Ammon's horn (tissue), 1 donor: Measurements from ENCODE around the gene PEPD.
"Not testable (repeated sequence)": the region's sequence is repeated elsewhere in the genome, so short reads cannot be mapped to it uniquely, and the experiment has no call there.

Experiments
- DNase-seq: peaks from one replicate; pipeline ENCODE4 v3.0.0-alpha.2; 2016; ENCODE audit warnings: low spot score

Gene PEPD

DNA sequence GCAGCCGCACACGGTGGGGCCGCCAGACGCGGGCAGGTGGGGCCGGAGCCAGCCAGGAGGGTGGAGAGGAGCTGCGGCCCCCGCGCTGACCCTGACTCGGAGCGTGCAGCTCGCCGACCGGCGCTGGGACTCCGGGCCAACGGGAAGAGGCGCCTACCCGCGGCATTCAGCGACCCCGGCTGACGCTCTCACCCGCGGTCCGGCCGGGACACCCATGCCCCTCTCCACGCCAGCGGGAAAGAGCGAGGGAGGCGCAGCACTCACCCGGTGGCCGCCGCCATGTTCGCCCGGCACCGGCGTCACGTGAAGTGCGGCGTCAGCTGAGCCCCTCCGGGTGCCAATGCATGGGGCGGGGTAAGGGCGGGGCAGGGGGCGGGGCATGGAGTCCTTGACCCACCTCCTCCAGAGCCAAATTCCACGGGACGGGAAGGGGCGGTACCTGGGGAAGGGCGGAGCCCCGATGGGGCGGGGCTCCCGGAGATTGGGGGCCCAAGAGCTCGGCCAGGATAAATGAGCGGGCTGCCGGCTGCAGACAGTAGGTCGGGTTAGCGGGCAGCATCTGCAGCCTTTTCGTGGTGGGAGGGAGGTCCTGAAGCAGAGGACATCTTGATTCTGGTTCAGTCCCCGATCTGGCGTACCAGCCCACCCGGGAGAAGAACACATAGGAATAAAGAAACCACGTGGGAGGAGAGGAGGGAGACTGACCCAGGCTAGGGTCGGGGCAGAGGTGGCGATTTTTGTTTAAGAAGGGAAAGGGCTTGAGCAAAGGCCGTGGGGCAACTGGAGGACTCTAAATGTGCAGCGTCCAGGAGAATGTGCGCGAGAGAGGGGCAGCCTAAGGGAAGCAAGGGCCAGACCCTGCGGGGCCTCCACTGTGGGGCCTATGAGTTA, at the start of gene PEPD:
Gene PEPD, minus strand, starts transcription at position 312 of the 891 bp plus-strand sequence. Its CDS starts 31 bp downstream, at position 281.
- peak; percentile 94 for DNase-seq

DNA sequence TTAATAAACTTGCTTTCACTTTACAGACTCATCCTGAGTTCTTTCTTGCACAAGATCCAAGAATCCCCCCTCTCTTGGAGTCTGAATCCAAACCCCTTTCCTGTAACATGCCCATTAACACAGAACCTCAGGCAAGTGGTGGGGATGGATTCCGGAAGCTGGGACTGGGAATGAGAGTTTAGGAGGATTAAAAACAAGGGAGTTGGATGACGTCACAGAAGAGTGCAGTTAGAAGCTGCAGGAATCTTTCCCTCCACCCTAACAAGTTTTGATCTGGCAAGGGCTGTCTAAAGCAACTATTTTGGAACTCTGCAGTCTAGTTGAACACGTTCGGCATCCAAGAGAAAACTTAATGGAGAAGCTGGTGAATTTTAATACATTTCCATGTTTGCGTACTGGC, 48.2 kb upstream of the PEPD start:
- no peak for DNase-seq

DNA sequence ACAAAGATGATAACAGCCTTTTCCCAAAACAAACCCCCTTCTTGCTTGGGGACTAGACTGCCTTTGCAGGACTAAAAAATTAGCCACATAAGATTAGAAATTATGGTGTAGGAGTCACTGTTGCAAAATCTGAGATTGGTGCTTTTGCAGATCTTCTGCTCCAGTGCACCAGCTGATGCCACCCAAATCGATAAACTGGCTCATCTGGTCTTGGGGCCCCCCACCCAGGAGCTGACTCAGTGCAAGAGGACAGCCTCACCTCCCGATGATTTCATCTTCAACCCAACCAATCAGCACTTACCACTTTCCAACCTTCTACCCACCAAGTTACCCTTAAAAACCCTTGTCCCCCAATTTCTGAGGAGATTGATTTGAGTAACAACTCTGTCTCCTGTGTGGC, 47.1 kb upstream of the PEPD start:
- no peak for DNase-seq

DNA sequence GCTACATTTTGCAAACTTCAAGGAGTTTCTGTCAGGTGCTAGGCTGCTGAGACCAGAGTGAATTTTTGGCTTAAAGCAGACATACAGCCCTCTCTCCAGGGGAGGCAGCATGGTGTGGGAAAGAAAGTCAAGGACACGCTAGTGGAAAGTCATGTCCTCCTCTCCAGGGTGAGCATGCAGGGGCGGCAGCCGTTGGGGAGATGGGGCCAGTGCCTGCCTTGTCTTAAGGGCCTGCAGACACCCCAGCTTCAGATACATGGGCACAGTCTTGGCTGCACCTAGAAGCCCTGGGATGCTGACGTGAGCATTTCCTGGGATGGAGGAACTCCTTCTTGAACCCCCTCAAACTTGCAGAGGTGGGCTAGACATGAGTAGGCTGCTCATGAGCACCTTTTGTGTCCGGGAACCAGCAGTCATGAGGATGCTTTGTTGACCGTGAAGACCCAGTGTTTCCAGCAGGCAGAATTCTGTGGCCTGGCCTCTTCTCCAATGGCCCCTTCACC, 43.3 kb upstream of the PEPD start:
- DNase-seq, result no peak

DNA sequence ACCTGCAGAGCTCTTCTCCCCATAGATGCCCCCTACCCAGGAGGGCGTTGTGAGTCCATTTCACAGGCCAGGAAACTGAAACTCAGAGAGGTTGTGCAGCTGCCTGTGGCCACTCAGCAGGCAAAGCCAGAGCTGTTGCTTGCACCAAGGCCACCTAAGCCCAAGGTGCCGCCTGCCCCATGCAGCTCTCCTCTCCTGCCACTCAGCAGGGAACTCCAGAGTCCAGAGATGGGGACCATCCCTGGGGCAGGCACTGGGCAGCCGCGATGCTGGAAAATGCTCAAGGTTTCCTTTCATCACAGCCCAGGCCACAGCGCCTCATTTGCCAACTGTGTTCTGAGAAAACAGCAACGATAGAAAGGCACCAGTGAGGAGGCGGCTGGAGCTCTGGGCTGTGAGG, 41.0 kb upstream of the PEPD start:
- DNase-seq, result no peak

DNA sequence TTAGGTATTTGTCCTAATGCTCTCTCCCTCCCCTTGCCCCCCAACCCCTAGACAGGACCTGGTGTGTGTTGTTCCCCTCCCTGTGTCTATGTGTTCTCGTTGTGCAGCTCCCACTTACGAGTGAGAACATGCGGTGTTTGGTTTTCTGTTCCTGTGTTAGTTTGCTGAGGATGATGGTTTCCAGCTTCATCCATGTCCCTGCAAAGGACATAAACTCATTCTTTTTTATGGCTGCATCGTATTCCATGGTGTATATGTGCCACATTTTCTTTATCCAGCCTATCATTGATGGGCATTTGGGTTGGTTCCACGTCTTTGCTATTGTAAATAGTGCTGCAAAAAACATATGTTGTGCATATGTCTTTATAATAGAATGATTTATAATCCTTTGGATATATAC, 40.1 kb upstream of the PEPD start:
- not testable (repeated sequence) for DNase-seq

DNA sequence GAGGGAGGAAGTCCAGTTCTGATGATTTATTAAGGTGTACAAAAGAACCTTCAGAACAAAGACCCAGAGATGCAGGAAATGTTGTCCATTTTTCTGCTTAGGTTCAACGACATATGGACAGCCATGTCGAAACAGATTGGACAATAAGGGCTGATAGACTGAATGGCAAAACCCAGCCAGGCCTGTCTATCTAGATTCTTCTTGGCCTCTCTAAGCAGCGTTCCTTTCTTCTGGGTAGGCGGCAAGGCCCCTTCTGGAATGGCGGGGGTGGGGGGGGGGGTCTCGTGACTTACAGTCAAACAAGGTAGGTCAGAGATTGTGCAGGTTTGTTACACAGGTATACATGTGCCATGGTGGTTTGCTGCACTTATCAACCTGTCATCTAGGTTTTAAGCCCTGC, 39.7 kb upstream of the PEPD start:
- no peak for DNase-seq

DNA sequence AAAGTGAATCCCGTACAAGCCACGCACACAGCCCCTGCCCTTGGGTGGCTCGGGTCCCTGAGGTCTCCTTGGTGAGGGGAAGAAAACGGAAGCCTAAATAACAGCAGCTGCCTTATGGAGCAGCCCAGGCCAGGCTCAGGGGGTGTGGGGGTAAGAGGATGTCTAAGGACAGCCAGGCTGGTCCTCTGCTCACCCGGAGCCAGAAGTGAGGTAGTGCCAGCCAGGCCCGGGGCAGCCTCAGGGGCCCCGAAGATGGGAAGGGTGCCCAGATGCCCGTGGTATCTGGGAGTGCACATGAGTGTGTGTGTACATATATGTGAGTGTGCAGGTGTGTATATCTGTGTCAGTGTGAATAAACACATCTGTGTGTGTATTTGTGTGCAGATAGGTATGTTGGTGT, 38.4 kb upstream of the PEPD start:
- DNase-seq, result no peak

DNA sequence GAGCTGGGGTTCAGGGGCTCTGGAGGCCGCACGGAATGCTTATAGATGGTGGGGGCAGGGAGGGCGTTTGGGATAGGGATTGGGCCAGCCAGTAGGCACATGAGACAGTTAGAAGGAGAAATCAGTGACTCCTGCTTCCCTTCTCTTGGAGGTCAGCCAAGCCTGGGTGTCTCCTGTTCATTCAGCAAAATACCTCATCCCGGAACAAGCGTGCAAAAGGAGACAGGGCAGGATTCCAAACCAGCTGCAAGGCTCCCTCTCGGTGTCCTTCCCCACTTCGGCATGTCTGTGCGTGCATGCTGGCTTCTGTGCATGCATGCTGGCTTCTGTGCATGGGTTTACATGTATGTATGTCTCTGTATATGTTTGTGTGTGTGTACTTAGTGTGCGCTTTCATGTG, 37.3 kb upstream of the PEPD start:
- DNase-seq, result peak; percentile 16

DNA sequence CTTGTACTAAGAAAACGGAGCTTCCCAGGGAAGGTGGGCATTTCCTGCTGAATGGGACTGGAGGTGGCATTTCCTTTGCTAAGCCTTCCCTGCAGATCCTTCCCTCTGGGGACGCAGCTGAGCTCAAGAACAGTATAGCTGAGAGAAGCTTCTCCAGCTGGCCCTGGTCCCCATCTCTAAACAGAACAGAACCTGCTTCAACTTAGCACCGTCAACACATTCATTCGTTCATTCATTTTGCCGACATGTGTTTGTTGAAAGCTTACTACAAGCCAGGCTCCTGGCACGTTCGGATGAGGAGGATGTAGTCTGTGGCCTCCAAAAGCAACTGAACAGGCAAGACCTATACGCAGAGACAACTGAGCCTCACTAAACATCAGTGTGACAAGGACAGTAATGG, 36.6 kb upstream of the PEPD start:
- DNase-seq, result peak; percentile 14

DNA sequence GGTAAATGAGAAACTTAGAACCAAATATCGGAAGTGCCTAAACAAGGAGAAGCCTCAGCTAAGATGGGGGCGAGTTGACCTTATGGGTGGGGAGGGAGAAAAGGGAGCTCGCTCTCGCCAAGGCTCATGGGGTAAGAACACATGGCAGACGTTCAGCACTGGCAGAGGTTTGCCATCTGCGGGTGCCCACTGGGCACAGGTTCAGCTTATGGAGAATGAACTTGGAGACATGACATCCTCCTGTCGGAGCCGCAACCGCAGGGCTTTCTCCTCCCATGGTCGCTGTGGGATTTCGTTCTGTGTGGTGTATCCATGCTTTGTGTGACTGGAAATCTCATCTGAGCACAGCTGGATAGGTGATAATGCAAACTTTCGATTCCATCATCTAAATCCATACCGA, 36.1 kb upstream of the PEPD start:
- DNase-seq, result no peak

DNA sequence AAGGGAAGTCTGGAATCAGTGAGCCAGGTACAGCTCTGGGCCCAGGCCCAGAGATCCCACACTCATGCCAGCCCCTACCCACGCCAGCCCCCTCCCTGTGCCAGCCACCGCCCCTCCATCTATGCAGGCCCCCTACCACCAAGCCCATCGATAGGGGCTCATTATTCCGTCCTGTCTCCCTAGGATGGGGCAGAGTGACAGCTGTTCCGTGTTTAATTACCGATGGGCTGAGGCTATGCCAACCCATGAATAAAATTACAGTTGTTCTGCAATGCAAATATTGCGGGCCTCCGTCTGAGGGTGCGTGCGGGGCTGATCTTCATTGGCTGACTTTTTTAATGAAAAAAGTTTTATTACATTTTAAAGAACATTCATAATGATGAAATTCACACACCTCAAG, 35.6 kb upstream of the PEPD start:
- no peak for DNase-seq

DNA sequence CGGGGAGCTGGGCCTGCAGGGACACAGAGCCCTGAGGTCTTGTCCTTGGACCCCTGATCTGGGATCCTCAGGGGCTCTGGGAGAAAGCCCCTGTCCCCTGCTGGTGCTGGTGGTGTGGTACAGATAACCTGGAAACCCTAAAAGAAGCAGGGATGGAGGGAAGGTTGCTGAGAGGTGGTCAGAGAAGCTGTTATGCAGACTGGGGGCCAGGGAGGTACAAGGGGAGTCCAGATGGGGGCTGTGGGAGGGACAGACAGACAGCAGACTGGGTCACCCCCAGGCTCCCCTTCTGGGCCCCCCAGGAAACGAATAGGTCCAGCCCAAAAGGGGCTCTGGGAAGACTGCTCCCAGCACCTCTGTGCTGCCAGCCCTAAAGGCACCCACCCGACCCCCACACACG, 34.7 kb upstream of the PEPD start:
- no peak for DNase-seq

DNA sequence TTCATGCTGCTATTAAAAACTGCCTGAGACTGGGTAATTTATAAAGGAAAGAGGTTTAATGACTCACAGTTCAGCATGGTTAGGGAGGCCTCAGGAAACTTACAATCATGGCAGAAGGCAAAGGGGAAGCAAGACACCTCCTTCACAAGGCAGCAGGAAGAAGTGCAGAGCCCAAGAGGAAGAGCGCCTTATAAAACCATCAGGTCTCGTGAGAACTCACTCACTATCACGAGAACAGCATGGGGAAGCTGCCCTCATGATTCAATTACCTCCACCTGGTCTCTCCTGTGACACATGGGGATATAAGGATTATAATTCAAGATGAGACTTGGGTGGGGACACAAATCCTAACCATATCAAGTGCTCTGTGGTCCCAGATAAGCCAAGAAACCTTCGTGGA, 34.1 kb upstream of the PEPD start:
- not testable (repeated sequence) for DNase-seq

DNA sequence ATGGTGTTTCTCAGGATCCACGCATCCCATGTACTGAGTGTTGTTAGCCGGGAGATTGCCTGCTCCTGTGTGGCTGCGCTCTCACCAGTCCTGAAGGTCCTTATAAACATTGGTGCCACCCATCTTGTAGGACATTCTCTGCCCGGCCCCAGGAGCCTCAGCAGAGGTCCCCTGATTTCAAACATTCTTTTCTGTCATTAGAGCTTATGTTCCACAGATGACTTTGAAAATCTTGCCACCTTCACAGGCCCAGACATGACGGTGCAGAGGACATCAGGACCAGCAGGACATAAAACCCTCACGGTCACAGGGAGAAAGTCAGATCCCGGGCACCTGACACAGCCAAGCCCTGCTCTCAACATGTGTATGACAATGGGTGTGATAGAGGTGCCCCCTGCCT, 33.2 kb upstream of the PEPD start:
- DNase-seq, result no peak

DNA sequence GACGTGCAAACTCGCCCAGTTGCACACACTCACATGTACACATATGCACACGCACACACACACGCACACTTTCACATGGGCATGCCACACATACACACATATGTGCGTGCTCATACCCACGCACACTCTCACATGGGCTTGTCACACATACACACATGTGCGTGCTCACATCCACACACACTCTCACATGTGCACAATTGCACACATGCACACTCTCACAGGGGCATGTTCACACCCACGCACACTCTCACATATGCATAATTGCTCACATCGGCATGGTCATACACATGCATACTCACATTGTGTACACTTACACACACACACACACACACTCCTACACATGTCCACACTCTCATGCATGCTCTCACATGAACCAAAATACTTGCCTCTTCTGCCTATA, 32.8 kb upstream of the PEPD start:
- no peak for DNase-seq

DNA sequence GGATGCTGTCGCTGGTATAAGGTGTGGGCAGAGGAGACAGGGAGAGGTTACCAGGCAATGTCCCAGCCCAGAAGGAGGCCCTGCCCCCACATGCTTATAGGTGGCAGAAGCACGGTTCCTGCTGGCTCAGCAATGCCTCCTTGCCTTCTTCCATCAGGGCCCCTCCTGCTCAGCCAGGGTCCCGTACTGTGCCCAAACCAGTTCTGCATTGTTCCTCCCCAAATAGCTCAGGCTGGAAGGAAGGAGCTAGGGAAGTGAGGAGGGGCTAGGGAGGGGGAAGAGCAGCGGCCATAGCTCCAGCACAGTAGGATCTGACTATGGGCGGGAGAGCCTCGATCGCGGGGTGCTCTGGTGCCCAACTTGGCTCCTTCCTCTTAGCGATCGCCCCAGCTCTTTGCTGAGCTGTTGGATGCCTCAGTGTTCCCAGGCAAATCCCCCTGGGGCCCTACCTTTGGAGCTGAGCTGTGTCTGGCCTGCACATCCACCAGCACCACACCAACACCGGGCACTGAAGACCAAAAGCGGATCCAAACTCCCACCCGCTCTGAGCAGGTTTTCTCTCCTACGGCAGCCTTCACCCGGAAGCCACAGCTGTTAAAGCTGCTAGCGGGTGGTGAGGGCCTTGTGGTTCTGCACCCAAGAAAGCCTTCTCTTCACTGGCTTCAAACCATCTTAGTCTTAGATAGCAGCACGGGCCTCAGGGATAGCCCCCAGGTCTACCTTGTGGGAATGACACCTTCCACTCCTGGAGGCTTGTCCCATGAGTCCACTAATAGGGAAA, 32.1 kb upstream of the PEPD start:
- no peak for DNase-seq

DNA sequence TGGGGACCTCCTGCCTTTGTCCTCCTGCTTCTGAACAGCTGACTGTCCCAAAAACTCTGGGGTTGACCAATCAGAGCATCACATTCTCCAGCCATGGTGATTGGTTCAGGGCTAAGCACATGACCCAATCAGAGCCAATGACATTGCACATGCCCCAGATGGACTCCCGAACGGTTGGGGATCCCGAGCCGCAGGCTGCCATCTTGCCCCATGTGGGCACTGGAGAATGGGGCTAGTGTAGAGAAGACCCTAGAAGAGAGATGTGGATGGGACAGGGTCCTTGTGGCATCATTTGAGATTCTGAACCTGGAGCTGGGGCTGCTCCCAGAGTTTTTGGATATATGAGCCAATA, 31.3 kb upstream of the PEPD start:
- no peak for DNase-seq

DNA sequence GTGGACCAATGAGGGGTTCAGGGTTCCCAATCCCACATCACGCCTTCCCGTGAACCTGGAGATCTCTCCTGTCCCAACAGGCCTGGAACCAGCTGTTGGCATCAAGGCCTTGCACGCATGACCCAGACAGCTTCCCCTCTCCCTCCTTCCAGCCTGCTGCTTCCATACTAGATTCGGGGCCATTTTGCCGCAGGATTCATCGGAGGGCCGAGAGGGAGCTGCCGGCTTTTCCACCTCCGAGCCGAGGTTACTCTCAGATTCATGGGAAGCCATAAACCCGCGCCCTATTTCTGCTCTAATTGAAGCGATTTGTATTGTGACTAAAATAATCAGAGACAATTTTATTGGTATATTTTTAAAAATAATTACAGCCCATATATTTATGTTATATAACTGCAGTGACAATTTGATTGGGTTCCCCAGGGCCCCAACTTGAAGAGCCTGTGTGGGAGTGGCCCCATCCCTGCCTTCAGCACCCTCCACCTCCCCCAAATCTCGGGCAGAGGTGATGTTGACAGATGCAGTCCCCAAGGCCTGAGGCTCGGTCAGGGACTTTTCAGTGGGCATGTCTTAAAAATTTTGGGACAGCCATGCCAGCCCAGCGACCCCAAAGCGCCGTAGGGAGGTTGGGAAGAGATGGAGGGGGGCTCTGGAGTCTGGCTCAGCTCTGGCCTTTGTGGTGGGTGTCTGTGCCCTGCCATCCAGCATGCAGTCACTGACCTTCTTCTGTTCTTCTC, 30.8 kb upstream of the PEPD start:
- DNase-seq, result no peak

DNA sequence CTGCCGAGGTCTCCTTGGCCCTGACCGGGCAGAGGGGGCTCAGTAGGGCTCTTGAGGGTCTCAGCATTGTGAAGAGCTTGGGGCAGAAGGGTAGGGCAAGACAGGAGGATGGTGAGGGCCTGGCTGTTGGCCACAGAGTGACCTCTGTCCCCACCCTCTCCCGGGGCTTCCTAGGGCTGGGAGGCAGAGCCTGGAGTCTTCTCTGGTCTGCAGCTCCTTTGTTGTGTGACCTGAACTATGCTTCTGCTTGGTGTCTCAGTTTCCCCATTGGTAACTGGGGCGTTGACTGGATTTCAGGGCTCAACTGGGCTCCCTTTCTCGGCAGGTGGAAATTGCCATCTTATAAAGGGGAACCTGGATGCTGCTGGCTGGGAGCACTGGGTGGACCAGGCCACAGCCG, 30.1 kb upstream of the PEPD start:
- no peak for DNase-seq

DNA sequence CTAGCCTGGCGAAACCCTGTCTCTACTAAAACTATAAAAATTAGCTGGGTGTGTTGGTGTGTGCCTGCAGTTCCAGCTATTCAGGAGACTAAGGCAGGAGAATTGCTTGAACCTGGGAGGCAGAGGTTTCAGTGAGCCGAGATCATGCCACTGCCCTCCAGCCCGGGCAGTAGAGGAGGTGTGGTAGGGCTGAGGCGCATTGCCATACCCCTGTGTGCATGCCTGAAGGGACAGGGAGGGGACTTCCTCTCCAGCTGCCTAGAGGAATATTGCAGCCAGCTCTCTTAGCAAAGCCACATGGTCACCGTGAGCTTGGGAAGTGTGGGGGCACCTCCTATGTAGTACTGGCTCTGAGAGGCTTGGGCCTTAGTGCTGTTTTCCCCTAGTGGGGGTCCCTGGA, 29.2 kb upstream of the PEPD start:
- no peak for DNase-seq

DNA sequence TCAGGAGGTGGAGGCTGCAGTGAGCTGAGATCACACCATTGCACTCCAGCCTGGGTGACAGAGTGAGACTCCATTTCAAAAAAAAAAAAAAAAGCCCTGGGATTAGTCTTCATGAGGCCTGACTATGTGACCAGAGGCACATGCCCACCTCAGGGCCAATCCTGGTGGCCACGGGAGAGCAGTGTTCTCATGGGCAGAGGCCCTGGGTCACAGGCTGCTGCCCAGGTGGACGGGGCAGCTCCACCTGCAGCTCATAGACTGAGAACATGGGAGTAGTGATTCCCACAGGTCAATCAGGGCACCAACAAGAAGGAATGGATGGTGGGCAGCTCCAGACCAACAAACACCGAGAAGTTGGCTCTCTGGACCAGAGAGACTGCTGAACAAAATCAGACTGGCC, 26.1 kb upstream of the PEPD start:
- no peak for DNase-seq

DNA sequence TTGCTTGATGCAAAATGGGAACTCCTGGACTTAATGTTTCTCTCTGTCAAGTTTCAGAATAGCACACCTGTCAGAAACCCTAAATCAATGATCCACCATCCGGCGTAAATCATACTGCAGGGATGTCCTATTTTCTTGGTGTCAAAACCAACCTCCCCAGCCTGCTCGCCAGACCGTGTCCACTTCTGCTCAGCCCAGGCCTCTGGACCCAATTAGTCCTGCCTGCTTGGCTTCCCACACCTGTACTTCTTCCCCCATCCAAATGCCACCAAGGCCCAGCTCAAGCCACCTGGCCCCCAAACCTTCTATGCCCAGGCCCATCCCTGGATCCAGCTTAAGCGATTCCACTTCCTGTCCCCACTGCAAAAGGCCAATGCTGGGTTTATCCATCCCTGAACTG, 25.1 kb upstream of the PEPD start:
- no peak for DNase-seq
